Epithelial cell of proximal tubule (primary cell): Measurements from ENCODE around the gene WSB1. TPM values are rescaled to one million over a fixed set of nuclear protein-coding genes. Genes with fewer than 3 reads are reported as not detected.

Source experiments
- DNase-seq: peaks from one replicate; pipeline ENCODE4 v3.0.0-alpha.2; 2011; ENCODE audit warnings: low read depth
- H3K4me3 ChIP-seq: 2 replicates; pipeline ENCODE4 v1.5.1; 2011; ENCODE audit warnings: low read depth, mild to moderate bottlenecking, low read length
- CTCF ChIP-seq: conservative IDR thresholded peaks from 2 replicates; pipeline ENCODE4 v1.5.1; 2012; ENCODE audit warnings: low read depth, mild to moderate bottlenecking, low read length
- total RNA-seq: library from RNA; depleted of rRNA; stranded (reverse); fragments of >200 nt; gene quantifications from 2 replicates; pipeline ENCODE4 v1.2.3, GENCODE V29; 2015

The WSB1 gene
- total RNA-seq, 1 donor from 2014 or later: 68.5 TPM

GRCh38 chr17:27290916-27291598 lies 2.9 kb upstream of the WSB1 start:
- no peak overlapping the region for H3K4me3 ChIP-seq
- DNase-seq: no peak
- no peak for TF ChIP-seq CTCF

- peak overlapping the region; percentile 99 for H3K4me3 ChIP-seq
- DNase-seq: no peak
- no peak for TF ChIP-seq CTCF
Measured at GRCh38 chr17:27293359-27293897, 486 bp upstream of the WSB1 start.

GRCh38 chr17:27294689-27295630 lies 1.0 kb downstream of the WSB1 start:
- H3K4me3 ChIP-seq: peak overlapping the region; percentile 99
- no peak for TF ChIP-seq CTCF
- peak; percentile 51 for DNase-seq

- peak overlapping the region; percentile 99 for H3K4me3 ChIP-seq
- no peak for DNase-seq
- no peak for TF ChIP-seq CTCF
Measured at GRCh38 chr17:27295945-27296344, 2.0 kb downstream of the WSB1 start.

GRCh38 chr17:27296428-27296979 lies 2.6 kb downstream of the WSB1 start:
- peak overlapping the region; percentile 99 for H3K4me3 ChIP-seq
- TF ChIP-seq CTCF: no peak
- no peak for DNase-seq

- TF ChIP-seq CTCF: no peak
- no peak for DNase-seq
- no peak overlapping the region for H3K4me3 ChIP-seq
Measured at GRCh38 chr17:27299384-27300049, 5.6 kb downstream of the WSB1 start.
